AG09319 (cell line): Measurements from ENCODE around the gene SARM1.
A peak's percentile ranks its signal among the peaks of the same experiment; 100 is the strongest.

Experiments
- DNase-seq: peaks from one replicate; pipeline ENCODE4 v3.0.0-alpha.2; 2010; ENCODE audit warnings: low read depth; ENCODE audit errors: extremely low read depth
- TF ChIP-seq, protein P1 (sequence below): IDR thresholded peaks from 2 replicates; pipeline ENCODE4 v1.5.1; 2011; ENCODE audit warnings: low read depth, mild to moderate bottlenecking, inconsistent platforms, low read length, moderate library complexity

SARM1 gene

DNA sequence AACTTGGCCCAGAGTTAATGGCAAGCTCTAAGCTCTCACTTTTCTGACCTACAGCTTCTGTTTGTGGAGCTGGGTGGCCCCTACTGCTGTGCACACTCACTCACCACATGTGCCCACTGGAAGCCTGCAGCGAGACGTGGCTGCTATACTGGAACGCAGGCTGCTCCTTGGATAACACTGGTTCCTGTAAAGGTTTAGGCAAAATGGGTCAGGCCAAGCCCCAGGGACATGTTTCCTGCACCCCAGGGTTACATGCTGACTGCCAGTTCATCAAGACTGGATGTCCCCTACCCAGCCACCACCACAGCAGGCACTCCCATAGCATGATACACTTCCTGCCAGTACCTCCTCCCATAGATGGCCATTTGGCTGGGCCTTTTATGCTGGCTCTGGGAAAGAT, 22.5 kb upstream of the SARM1 start:
- no peak for DNase-seq
- TF ChIP-seq, protein P1, sequence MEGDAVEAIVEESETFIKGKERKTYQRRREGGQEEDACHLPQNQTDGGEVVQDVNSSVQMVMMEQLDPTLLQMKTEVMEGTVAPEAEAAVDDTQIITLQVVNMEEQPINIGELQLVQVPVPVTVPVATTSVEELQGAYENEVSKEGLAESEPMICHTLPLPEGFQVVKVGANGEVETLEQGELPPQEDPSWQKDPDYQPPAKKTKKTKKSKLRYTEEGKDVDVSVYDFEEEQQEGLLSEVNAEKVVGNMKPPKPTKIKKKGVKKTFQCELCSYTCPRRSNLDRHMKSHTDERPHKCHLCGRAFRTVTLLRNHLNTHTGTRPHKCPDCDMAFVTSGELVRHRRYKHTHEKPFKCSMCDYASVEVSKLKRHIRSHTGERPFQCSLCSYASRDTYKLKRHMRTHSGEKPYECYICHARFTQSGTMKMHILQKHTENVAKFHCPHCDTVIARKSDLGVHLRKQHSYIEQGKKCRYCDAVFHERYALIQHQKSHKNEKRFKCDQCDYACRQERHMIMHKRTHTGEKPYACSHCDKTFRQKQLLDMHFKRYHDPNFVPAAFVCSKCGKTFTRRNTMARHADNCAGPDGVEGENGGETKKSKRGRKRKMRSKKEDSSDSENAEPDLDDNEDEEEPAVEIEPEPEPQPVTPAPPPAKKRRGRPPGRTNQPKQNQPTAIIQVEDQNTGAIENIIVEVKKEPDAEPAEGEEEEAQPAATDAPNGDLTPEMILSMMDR = no peak

DNA sequence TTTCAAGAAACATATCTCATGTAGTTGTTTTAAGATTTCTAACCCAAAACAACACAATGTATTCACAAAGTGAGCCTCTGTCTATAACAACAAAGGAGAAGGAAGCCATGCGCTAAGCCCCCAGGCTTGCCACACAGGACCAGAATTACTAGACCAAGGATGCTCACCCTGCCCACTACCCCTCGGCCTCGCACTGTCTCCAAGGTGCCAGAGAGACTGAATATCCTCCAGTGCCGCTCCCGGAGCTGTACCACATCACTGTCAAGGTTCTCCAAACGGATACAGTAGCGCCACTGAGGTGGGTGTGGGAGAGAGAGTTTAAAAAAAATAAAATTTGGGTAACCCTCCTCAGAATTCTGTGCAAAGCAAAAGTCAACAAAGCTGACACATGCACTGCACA, 21.2 kb upstream of the SARM1 start:
- TF ChIP-seq, protein P1 = no peak
- DNase-seq = no peak

DNA sequence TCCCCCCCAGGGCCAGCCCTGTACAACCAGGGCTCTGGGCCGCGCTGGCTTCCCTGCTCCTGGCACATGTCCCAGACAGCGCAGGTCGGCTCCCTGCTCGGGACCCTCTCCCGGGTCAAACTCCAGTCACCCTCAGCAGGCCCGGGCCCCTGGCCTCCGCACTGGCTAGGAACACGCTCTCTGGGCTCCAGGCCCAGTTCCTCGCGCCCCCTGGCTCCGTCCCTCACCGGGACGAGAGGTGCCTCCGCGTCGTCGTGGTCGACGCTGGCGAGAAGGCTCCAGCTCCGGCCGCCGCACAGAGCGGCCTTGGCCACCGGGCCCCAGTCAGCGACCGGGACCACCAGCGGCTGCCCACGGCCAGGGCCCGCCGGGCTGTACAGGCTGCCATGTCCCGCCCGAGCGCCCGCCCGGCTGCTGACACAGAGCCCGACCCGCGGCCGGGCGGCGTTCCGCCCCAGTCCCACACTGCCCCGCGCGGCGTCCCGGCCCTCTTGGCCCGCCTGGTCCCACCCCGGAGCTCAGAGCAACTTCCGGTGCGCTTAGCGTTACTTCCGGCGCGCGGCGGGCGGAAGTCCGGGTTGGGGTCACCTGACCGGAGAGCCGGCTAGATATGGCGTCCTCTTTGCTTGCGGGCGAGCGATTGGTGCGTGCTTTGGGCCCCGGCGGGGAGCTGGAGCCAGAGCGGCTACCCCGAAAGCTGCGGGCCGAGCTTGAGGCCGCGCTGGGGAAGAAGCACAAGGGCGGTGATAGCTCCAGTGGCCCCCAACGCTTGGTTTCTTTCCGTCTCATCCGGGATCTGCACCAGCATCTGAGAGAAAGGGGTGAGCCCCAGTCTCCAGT, 14.2 kb upstream of the SARM1 start, which contains the start of gene POLDIP2:
TSS of gene POLDIP2 (minus strand) at position 467 of the 840 bp plus-strand sequence. CDS start at position 388, 79 bp downstream.
- DNase-seq = peak; percentile 83
- TF ChIP-seq, protein P1 = no peak

DNA sequence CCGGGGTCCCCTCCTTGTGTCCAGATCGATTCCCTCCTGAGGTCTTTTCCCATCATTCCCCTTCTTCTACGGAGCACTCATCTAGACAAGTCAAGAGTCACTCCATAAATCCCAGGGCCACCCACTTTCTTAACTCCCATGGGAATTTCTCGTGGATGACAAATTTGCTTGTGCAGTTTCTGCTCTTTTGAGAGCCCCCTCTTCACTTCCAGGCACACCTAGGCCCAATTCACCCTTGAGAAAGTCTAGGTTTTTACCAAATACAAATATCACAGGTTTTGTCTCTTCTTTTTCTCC, 13.6 kb upstream of the SARM1 start:
- TF ChIP-seq, protein P1 = no peak
- no peak for DNase-seq

DNA sequence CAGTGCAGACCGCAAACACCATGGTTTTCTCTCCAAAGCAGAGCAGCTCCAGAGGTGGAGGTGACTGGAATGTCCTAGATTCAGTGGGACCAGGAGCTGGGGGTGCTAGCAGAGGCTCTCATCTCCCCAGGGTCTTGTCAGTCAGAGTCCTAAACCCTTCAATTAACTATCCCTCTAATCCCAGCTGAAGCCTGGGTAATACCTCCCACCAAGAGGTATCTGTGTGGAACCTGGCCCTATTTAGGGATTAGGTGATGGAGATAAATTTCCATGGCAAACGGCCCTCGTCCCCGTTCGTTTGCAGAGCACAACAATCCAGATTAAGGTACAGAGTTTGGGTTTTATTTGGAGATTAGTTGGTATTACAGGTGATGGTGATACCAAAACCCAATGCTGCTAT, 8.3 kb upstream of the SARM1 start:
- DNase-seq = no peak
- TF ChIP-seq, protein P1 = no peak

DNA sequence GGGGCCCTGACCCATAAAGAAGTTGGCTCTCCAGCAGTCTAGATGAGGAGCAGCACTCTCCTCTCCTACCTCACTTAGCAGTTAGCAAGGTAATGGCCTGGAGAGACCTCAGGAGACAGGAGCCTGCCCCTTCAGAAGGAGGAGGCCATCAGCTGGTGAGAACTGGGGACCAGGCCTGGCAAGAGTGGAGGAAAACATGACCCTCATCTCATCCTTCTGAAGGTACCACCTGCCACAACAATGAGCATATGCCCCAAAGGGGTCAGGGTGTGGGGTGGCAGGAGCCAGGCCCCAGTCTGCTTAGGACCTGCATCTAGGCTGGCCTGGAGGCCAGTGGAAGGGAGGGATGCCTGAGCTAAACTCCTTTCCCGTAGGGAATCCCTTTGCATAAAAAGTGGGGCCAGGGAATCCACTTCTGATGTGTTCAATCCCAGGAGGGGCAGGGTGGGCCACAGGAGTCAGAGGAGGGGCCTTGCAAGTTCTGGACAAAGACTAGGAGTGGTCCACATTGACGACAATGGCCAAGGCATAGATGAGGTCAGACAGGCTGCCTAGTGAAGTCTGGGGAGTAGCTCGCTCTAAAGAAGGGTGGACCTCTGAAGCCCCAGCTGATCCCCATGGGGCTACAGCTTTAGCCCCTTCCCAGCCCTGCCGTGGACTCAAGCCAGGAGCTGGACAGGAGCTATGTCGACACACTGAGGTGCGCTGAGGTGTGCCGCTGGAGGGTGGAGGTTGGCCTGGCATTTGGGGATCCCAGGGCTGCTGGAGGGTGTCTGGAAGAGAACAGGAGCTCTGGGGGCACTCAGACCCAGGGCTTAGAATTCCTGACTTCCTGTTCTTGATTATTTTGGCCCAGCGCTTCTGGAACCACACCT, 7.5 kb upstream of the SARM1 start:
- TF ChIP-seq, protein P1 = no peak
- no peak for DNase-seq
